ENCODE results near the gene SPATA4. TPM values are rescaled to one million over a fixed set of nuclear protein-coding genes. Genes with fewer than 3 reads are reported as not detected.

Gene SPATA4
- total RNA-seq, 1 donor from 2014 or later = not detected

DNA sequence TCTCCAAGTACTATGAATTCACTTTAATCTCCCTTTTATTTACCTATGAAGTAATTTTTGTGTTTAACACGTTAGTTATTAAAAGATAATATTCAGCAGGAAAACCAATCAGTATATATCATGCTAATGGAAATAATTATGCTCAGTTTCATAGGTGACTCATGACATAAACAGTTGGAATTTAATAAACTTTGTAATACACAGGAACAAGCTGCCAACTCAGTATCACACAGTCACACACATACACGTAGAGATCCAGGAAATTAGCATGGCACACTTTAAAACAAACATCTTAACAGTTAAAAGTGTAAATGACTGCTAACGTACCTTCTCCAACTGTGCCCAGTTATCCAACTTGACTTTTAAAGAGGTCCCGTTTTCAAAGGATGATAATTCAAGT is 2.3 kb downstream of the SPATA4 start:
- no peak for ATAC-seq
- intact Hi-C loops (cut with DNase I) = no loop called here
- DNase-seq (ENCODE audit: low spot score) = no peak

DNA sequence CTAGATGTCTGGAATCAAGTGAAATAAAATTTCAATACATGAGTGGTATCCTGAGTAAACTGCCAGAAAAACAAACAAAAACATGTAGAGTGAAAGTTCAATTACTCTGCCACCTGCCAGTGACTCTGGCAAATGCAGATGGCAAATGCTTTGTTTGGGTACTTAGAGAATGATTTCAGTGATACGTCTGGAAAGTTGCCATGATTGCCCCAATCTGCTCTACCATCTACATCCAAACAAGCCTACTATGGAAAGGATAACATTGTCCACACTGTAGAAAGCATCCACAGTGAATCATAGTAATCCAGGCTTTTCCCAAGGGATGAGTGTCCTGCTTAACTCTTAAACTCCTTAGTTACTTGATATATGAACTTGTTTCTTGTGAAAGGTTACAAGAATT is 3.4 kb downstream of the SPATA4 start:
- DNase-seq (ENCODE audit: low spot score) (no peak), ATAC-seq (no peak)
- intact Hi-C loops (cut with DNase I) = no loop called here

DNA sequence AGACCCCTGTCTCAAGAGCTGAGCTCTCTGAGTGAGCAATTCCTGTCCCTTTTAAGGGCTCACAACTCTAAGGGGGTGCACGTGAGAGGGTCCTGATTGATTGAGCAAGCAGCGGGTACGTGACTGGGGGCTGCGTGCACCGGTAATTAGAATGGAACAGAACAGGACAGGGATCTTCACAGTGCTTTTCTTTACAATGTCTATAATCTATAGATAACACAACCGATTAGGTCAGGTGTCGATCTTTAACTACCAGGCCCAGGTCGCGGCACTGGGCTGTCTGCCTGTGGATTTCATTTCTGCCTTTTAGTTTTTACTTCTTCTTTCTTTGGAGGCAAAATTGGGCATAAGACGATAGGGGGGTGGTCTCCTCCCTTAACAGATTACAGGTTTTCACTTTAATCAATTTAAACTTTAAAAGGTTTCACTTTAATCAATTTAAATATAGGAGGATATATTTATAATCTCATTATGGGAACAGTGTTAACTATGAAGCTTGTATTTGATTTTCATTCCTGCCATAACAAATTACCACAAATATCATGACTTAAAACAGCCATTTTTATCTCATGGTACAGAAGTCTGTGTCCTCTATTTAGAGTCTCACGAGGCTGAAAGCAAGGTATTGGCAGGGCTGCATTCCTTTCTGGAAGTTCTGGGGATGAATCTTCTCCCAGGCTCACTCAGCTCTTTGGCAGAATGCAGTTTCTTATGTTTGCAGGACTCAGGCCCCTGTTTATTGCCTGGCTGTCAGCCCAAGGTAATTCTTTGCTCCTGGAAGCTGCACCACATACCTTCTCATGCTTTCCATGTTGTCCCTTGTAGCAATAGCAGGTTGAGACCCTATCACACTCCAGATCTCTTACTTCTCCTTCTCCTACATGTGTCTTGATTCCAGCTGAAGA is 5.2 kb downstream of the SPATA4 start:
- ATAC-seq (no peak), DNase-seq (ENCODE audit: low spot score) (no peak)
- intact Hi-C loops (cut with DNase I) = no loop called here

DNA sequence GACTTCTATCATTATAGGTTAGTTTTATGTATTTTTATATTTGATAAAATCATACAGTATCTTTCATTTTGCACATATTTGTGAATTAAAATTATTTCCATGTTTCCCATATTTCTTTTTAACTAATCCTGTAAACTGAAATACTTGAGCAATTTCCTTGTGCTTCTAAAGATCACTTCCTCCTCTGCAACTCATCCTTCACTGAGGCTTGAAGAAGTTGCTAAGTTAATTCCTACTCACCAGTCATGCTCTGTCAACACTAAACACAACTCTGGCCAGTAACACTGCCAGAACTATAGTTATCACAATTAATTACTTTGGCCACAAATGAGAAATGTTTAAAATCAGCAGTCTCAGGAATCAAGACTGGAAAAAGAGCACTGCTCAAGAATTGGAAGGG is 6.7 kb downstream of the SPATA4 start:
- intact Hi-C loops (cut with DNase I) = no loop called here
- DNase-seq (ENCODE audit: low spot score) = no peak
- no peak for ATAC-seq

DNA sequence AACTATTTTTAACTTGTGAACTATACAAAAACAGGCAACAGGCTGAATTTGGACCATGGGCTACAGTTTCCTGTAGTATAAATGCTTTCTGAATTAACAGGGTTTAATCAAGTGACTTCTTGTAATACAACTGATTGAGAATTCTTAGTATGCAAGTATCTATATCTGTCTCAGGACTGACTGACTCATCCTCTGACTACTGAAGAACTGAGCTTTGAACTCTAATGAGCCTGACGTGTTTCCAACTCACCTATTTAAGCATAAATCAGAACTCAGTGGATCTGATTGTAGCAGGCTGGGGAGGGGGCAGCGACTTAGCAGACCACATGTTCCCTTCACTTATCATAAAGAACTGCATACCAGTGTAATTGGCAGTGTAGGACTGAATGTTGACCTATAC is 7.8 kb downstream of the SPATA4 start:
- intact Hi-C loops (cut with DNase I) = no loop called here
- no peak for ATAC-seq

DNA sequence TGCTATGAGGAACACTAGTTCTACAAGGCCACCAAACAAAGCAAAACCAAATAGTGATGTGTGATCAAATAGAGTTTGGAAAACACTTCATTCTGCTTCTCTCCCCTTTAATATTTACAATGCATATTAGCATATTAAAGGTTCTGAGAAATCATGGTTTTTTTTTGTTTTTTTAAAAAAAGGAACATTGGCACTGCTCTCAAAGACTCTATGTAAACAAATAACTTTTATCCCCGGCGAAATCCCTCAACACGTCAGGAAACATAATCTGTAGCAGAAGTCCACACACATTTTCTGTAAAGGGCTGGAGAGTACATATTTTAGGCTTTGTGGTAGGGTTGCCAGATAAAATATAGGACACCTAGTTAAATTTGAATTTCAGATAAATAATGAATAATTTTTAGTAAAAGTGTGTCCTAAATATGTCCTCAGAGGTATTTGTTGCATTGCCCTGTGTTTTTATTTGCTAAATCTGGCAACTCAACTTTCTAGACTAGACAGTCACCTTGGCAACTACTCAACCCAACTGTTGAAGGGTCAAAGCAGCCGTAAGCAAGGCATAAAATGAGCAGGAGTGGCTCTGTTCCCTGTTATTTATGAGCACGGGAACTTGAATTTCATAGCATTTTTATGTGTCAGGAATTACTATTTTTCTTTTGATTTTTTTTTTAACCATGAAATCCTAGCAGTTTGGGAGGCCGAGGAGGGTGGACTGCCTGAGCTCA is 8.6 kb downstream of the SPATA4 start:
- intact Hi-C loops (cut with DNase I) = no loop called here
- DNase-seq (ENCODE audit: low spot score) (no peak), ATAC-seq (no peak)

More for the DNA sequence above, 7.8 kb downstream of the SPATA4 start:
- no peak for DNase-seq (ENCODE audit: low spot score)

DNA sequence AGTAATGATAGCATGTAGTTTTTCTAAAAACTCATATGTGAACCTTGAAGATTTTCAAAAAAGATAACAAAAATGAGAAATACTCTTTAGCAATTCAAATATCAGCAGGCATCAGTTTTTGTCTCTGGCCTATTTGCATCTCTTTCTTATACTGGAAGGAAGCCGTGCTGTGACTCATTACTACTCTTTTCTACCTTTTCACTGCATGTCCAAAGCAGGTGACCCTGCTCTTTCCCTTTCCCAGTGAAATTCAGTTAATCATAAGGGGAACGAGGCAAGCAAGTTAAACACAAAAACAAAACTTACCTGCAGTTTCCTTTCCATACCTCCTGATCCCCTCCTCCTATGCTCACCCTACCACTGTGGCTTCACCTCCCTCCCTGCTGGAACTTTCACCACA is 9.3 kb downstream of the SPATA4 start:
- intact Hi-C loops (cut with DNase I) = no loop called here
- DNase-seq (ENCODE audit: low spot score) (no peak), ATAC-seq (no peak)

DNA sequence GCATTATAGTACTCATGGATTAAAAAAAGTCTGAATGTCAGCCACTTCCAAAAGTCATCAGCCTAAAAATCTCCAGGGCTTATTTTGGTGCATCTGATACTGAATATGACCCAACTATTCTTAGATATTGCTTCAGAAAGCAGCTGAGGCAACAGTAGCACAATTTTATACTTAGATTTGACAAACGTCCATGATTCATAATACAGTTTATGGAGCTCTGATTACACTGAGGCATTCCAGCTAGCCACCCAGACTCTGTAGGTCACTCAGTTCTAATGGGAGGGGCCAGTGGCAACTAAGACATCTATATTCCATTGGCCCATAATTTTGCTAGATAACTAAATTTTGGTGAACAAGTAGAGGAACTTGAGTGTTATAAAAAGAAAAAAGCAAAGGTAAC is 10.3 kb downstream of the SPATA4 start:
- ATAC-seq = no peak
- intact Hi-C loops (cut with DNase I) = no loop called here
- no peak for DNase-seq (ENCODE audit: low spot score)

DNA sequence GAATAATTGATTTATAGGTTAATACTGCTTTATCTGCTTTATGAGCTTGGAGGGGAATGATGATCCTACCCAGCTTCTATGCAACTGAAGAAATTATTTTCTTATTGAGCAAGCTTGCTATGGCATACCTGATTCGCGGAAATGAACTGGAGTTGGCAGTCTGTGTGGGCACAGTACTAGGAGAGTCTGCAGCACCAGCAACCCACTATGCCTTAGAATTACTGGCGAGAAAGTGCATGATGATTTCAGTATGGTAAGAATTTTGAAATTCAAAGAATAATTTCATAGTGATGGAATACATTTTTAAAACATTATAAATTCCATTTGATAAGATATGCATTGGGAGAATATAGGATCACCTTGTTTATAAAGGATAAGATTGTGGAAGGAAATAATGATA is 32.3 kb downstream of the SPATA4 start:
- DNase-seq (ENCODE audit: low spot score) (no peak), ATAC-seq (no peak)
- intact Hi-C loops (cut with DNase I) = no loop called here

DNA sequence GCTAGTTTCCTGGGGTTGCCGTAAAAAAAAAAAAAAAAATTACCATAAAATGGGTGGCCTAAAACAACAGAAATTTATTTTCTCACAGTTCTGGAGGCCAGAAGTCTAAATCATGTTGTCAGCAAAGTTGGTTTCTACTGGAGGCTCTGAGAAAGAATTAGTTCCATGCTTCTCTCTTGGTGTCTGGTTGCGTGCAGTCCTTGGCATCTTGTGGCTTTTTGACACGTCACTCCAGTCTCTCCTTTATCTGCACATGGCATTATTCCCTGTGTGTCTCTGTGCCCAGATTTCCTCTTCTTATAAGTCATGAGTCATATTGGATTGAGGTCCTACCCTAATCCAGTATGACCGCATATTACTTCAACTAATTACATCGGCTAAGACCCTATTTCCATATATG is 38.7 kb downstream of the SPATA4 start:
- no peak for DNase-seq (ENCODE audit: low spot score)
- intact Hi-C loops (cut with DNase I) = no loop called here
- no peak for ATAC-seq

DNA sequence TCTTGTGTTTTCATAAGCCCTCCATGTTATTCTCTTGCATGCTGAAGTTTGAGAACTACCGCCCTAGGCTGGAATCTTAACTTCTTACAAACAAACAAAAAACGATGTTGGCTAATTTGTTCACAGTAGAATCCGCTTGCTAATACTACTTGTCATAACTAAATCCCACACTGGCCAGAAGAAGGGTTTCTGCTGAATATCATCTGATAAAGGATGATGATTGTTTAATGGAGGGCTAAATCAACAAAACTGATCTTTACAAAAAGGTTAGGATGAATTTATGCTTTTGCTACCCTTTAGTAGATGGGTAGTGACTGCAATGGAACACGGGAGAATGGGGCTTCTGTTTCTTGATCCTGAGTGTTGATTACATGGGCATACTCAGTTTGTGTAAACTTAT is 42.3 kb downstream of the SPATA4 start:
- no peak for ATAC-seq
- intact Hi-C loops (cut with DNase I) = no loop called here
- no peak for DNase-seq (ENCODE audit: low spot score)

DNA sequence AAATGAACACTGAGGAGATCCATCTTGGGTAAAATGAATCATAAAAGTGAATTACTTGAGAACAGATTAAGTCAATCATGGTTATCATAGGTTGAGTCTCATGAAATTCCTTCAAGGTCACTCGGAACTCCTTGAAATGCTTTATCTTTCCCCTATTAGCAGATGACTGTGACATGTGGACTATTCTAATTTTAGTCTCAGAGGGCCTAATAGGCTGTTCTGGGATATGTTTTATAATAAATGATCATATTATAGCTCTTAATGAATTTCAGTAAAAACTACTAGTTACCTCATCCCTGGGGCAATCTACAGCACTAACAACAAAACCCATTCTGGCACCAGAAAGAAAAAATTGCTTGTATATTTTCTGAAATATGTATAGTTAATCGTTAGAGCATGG is 44.7 kb downstream of the SPATA4 start:
- ATAC-seq (no peak), DNase-seq (ENCODE audit: low spot score) (no peak)
- intact Hi-C loops (cut with DNase I) = no loop called here

DNA sequence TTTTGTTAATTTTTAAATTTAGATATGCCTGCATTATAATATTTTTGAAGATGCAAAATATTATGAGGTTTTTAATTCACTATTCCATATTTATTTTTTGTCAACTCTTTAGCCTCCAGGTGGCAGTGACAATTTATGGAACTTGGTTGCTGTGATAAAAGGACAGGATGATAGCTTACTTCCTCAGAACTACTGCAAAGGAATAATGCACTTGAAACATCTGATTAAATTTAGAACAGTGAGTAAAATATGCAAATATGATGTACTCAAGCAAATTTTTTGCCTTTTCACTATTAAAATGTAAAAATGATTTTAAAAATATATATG is 45.1 kb downstream of the SPATA4 start:
- DNase-seq (ENCODE audit: low spot score) = no peak
- intact Hi-C loops (cut with DNase I) = no loop called here
- no peak for ATAC-seq

DNA sequence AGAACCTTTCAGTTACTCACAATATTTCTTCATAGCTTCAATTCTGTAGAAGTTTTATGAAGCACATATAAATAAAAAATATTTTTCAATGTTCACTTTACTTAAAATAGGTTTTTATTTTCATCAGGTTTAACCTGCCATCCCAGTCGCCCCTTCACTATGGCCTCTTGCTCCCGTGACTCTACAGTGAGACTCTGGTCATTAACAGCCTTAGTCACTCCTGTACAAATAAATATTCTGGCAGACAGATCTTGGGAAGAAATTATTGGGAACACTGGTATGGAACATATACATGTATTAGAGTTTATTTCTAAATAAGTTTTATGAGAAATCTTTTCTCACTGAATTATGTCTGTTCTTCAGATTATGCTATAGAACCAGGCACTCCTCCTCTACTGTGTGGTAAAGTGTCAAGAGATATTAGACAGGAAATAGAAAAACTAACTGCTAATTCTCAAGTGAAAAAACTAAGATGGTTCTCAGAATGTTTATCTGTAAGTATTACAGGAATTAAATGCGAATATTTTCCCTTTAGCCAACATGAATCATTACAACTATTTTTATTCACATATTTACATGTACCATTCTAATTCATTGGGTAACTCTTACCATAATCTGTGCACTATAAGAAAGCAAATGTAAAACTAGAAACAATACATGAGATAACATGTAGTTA is 45.6 kb downstream of the SPATA4 start:
- intact Hi-C loops (cut with DNase I) = no loop called here
- DNase-seq (ENCODE audit: low spot score) (no peak), ATAC-seq (no peak)

DNA sequence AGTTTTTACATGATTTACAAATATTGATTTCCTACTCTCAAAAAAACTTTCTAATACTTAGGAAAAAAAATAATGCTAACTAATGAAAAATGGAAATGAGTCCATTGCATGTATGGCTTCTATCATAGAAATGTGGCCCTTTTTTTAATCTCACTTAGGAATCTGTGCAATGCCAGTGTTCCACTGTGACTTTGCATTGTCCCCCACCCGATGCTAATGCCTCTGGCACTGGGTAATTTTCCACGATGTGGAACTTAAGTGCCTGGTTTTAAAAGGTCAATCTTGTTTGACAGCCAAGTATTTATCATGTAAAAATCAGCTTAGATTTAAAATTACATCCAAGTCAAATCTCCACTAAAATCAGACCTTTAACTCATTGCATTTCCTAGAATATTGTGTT is 53.1 kb downstream of the SPATA4 start:
- intact Hi-C loops (cut with DNase I) = no loop called here

DNA sequence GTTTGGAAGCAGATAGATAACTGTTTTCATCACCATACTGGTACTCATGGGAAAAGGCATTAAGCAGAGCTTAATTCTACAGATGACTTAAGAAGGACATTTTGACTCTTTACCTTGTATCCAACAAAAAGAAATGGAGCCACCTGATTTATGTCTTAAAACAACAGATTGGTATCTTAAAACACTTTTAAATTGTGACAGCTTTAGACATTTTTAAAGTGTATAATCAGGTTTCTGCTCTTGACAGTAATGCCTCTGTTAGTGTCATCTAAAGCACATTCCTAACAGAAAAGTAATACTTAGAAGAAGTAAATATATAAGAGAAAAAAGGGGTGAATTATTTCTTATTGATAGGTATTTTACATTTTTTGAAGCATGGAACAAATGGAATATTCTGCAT is 55.9 kb downstream of the SPATA4 start:
- DNase-seq (ENCODE audit: low spot score) (no peak), ATAC-seq (no peak)
- intact Hi-C loops (cut with DNase I) = no loop called here

More for the DNA sequence above, 53.1 kb downstream of the SPATA4 start:
- DNase-seq (ENCODE audit: low spot score) (no peak), ATAC-seq (no peak)

DNA sequence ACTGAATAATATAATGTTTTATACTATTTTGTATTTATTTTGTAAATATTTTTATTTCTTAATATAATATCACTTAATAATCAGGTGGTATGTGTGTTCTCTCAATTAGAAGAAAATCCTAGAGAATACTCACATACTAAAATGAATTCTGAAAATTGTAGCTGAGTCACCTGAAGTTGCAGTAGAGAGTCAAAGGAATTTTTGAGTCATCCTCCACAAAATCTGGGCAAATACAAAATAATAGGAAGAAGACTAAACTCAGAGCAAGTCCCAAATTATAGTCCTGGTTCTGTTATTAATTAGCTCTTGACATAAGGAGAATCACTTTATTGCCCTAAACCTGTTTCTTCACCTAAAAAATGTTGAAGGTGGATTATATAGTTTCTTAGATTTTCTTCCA is 57.8 kb downstream of the SPATA4 start:
- intact Hi-C loops (cut with DNase I) = no loop called here
- DNase-seq (ENCODE audit: low spot score) (no peak), ATAC-seq (no peak)

DNA sequence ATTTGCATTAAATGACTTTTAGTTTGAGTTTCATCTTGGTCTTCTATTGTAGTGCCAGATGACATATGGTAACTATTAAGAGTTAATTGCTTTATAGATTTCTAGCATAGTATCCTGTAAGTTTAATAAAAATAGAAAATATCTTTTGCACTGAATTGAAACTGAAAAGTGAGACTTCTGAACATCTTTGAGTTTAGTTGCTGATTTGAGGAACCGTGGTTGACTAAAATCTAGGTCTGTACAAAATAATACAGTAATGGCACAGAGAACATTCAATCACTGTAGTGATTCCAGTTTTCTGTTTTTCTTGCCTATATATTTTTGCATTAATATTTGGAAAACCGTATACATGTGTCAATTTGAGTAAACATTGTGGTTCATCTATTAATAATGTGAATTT is 60.7 kb downstream of the SPATA4 start:
- ATAC-seq = no peak
- intact Hi-C loops (cut with DNase I) = no loop called here

More for the DNA sequence above, 60.7 kb downstream of the SPATA4 start:
- no peak for DNase-seq (ENCODE audit: low spot score)

All from sciatic nerve (tissue), 2 donors.